ENCODE results near the gene FAM240A.
"Not testable (repeated sequence)": the region's sequence is repeated elsewhere in the genome, so short reads cannot be mapped to it uniquely, and the experiment has no call there.

Gene FAM240A

GRCh38 chr3:46586738-46587246, 25.5 kb upstream of the FAM240A start:
- no peak for DNase-seq (ENCODE audit: low read depth)

- DNase-seq (ENCODE audit: low read depth), result not testable (repeated sequence)
Observed at GRCh38 chr3:46587268-46587667, 25.1 kb upstream of the FAM240A start.

- no peak for DNase-seq (ENCODE audit: low read depth)
Observed at GRCh38 chr3:46593274-46593862, 19.0 kb upstream of the FAM240A start.

- no peak for DNase-seq (ENCODE audit: low read depth)
Observed at GRCh38 chr3:46593979-46594378, 18.3 kb upstream of the FAM240A start.

GRCh38 chr3:46594723-46595122, 17.6 kb upstream of the FAM240A start:
- no peak for DNase-seq (ENCODE audit: low read depth)

- DNase-seq (ENCODE audit: low read depth), result no peak
Observed at GRCh38 chr3:46595819-46596314, 16.5 kb upstream of the FAM240A start.

- DNase-seq (ENCODE audit: low read depth), result no peak
Observed at GRCh38 chr3:46599590-46599989, 12.7 kb upstream of the FAM240A start.

GRCh38 chr3:46603446-46604046, 8.8 kb upstream of the FAM240A start:
- DNase-seq (ENCODE audit: low read depth), result no peak

- DNase-seq (ENCODE audit: low read depth), result no peak
Observed at GRCh38 chr3:46604127-46604526, 8.2 kb upstream of the FAM240A start.

- no peak for DNase-seq (ENCODE audit: low read depth)
Observed at GRCh38 chr3:46607603-46608028, 4.7 kb upstream of the FAM240A start.

- DNase-seq (ENCODE audit: low read depth), result no peak
Observed at GRCh38 chr3:46609212-46609721, 3.1 kb upstream of the FAM240A start.

GRCh38 chr3:46609944-46610722, 2.2 kb upstream of the FAM240A start:
- no peak for DNase-seq (ENCODE audit: low read depth)

- no peak for DNase-seq (ENCODE audit: low read depth)
Observed at GRCh38 chr3:46613313-46614005, 1.1 kb downstream of the FAM240A start.

- DNase-seq (ENCODE audit: low read depth), result no peak
Observed at GRCh38 chr3:46614431-46614830, 2.1 kb downstream of the FAM240A start.

- DNase-seq (ENCODE audit: low read depth), result no peak
Observed at GRCh38 chr3:46615050-46615775, 2.9 kb downstream of the FAM240A start.

GRCh38 chr3:46615976-46616375, 3.7 kb downstream of the FAM240A start:
- no peak for DNase-seq (ENCODE audit: low read depth)

GRCh38 chr3:46617941-46618340, 5.6 kb downstream of the FAM240A start:
- no peak for DNase-seq (ENCODE audit: low read depth)

GRCh38 chr3:46619845-46620778, 7.8 kb downstream of the FAM240A start:
- no peak for DNase-seq (ENCODE audit: low read depth)

GRCh38 chr3:46624533-46624932, 12.2 kb downstream of the FAM240A start:
- no peak for DNase-seq (ENCODE audit: low read depth)

- DNase-seq (ENCODE audit: low read depth), result no peak
Observed at GRCh38 chr3:46624975-46625490, 12.7 kb downstream of the FAM240A start.
